Mesothelial cell of epicardium (in vitro differentiated cells): Measurements from ENCODE around the gene TMEM120A. TPM values are rescaled to one million over a fixed set of nuclear protein-coding genes. Genes with fewer than 3 reads are reported as not detected.

Experiments
- DNase-seq, 2 experiments: peaks; one replicate each; pipeline ENCODE4 v3.0.0; 2021; ENCODE audit warnings: low spot score in 2 of 2; ENCODE audit not compliant: unreplicated experiment in 2 of 2
- H3K27ac Mint-ChIP-seq: 2 replicates; pipeline ENCODE4 v1.8.0; 2021; ENCODE audit warnings: mixed read lengths
- H3K27me3 Mint-ChIP-seq: 2 replicates; pipeline ENCODE4 v1.8.0; 2021; ENCODE audit warnings: low read depth, mixed read lengths
- H3K36me3 Mint-ChIP-seq: 2 replicates; pipeline ENCODE4 v1.8.0; 2021; ENCODE audit warnings: mixed read lengths
- H3K4me1 Mint-ChIP-seq: 2 replicates; pipeline ENCODE4 v1.8.0; 2021; ENCODE audit warnings: mixed read lengths
- H3K4me3 Mint-ChIP-seq: 2 replicates; pipeline ENCODE4 v1.8.0; 2021; ENCODE audit warnings: mild to moderate bottlenecking, moderate library complexity, mixed read lengths
- H3K9me3 Mint-ChIP-seq: 2 replicates; pipeline ENCODE4 v1.8.0; 2021; ENCODE audit warnings: mixed read lengths
- total RNA-seq: library from RNA; stranded (reverse); gene quantifications from 3 replicates; pipeline ENCODE4 v1.2.1, GENCODE V29; 2021
- TF ChIP-seq, protein P1 (sequence below): fragments of 200-600 bp; sonication (generic); IDR thresholded peaks from one replicate; pipeline ENCODE4 v1.5.0; 2021; ENCODE audit warnings: antibody characterized with exemption; ENCODE audit not compliant: unreplicated experiment

Gene TMEM120A
- total RNA-seq, 1 donor from 2014 or later, result 17.8 TPM

DNA sequence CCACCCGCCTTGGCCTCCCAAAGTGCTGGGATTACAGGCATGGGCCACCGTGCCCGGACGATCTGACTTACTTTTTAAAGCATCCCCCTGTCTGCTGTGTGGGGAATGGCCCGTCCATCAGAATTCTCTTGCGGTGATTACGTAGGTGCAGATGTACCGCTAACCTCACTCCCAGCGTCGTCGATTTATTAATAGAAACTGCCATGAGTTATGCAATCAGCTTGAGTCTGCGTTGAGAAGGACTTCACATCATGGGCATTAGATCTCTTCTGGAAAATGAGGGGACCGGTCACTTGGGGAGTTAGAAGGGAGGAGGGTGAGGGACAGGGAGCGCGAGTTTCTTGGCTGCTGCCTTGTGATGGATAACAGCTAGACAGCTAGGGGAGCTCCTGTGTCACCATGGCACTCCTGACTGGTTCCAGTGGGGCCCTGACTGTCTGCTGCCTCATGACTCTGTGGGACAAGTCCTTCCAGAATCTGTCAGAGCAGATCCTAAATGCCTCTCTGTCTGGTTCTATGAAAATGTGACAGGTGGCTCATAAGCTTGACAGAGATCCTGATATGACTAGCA is 44.2 kb downstream of the TMEM120A start:
- TF ChIP-seq, protein P1, sequence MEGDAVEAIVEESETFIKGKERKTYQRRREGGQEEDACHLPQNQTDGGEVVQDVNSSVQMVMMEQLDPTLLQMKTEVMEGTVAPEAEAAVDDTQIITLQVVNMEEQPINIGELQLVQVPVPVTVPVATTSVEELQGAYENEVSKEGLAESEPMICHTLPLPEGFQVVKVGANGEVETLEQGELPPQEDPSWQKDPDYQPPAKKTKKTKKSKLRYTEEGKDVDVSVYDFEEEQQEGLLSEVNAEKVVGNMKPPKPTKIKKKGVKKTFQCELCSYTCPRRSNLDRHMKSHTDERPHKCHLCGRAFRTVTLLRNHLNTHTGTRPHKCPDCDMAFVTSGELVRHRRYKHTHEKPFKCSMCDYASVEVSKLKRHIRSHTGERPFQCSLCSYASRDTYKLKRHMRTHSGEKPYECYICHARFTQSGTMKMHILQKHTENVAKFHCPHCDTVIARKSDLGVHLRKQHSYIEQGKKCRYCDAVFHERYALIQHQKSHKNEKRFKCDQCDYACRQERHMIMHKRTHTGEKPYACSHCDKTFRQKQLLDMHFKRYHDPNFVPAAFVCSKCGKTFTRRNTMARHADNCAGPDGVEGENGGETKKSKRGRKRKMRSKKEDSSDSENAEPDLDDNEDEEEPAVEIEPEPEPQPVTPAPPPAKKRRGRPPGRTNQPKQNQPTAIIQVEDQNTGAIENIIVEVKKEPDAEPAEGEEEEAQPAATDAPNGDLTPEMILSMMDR, result no peak
- H3K27me3 Mint-ChIP-seq, result no peaks in the 10 kb centered on the region
- peaks cover 7% of the 10 kb centered on the region for H3K4me1 Mint-ChIP-seq
- peaks cover 17% of the 10 kb centered on the region for H3K36me3 Mint-ChIP-seq
- H3K9me3 Mint-ChIP-seq, result no peaks in the 10 kb centered on the region
- no peak overlapping the region for H3K27ac Mint-ChIP-seq
- H3K4me3 Mint-ChIP-seq, result no peak overlapping the region
- no peak for DNase-seq

DNA sequence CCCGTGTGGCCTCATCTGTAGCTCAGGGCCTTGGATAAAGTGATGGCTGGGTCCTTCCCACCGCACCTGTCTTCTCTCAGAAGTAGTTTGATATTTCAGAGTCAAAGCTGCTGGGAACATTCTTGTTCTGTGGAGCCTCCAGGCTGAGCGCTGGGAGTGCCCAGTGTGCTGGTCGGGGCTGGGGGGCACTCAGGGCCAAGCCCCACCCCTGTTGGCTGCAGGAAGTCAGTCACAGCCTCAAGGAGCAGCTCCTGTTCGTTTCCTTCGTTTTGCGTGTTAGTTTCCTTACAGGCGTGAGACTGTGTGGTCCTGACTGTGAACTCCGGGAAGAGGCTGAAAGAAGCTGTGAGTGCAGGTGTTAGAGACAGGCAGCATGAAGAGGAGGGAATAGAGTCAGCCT is 46.2 kb downstream of the TMEM120A start:
- Mint-ChIP-seq H3K4me1 (peaks cover 7% of the 10 kb centered on the region), H3K9me3 (peaks cover 5% of the 10 kb centered on the region), H3K36me3 (peaks cover 18% of the 10 kb centered on the region), H3K27ac (no peak overlapping the region), H3K4me3 (no peak overlapping the region), H3K27me3 (no peaks in the 10 kb centered on the region)
- DNase-seq, result no peak
- TF ChIP-seq, protein P1, result no peak

DNA sequence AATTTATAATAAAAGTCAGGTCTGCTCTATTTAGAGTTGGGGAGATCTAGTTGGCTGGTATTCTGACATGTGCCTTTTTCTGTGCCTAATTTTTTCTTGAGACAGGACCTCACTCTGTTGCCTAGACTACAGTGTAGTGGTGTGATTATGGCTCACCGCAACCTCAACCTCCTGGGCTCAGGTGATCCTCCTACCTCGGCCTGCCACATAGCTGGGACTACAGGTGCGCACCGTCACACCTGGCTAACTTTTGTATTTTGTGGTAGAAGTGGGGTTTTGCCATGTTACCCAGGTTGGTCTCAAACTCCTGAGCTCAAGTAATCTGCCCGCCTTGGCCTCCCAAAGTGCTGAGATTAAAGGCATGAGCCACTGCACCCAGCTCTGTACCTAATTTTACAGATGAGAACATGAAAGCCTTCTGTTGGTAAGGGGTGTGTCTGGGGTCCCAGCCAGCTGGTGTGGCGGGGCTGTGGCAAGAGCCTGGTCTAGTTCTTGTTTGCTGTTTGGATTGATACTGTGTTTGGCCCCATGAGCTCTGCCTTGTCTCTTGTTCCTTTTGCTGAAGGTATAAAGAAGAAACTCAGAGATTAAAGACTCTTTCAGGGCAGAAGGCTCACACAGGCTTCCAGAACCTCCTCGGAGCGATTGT is 48.1 kb downstream of the TMEM120A start:
- TF ChIP-seq, protein P1, result no peak
- no peak for DNase-seq
- H3K27ac Mint-ChIP-seq, result no peak overlapping the region
- H3K36me3 Mint-ChIP-seq, result peaks cover 16% of the 10 kb centered on the region
- no peaks in the 10 kb centered on the region for H3K27me3 Mint-ChIP-seq
- H3K4me3 Mint-ChIP-seq, result no peak overlapping the region
- H3K4me1 Mint-ChIP-seq, result peaks cover 7% of the 10 kb centered on the region
- H3K9me3 Mint-ChIP-seq, result peaks cover 5% of the 10 kb centered on the region

DNA sequence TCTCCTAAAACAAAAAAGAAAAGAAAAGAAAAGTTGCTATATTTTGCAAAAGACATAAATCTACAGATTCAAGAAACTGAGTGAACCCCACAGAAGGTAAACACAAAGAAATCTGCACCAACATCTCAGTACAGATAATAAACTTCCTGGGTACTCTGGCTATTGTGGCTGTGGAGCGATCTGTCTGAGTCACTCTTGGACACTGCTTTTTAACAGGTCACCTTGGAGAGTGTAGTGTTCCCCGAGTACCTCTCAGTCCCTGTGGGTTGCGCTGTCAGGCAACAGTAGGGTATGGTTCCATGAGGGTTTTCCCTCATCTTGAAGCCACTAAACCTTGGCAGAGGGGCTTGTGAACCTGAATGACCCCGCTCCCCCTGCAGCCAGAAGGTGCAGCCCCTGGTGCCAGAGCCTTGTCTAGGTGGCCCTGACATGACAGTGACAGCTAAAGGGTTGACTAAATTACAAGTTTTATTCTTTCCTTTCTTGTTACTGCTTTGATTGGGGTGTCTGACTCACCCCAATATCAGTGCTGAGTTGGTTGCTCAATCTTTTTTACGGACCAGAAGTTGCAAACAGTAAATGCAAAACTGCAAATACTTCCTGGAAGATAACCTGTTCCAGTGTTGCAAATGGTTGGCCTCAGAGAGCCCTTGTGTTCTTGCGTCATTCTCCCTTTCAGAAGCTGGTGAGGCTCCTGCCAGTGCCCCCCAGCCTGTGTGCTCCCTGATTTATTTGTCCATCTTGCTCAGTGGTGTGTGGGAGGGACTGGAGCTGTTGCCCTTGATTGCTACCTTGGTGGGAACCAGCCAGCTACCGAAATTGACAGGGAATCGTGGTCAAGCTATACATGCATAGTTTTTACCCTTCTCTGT is 48.9 kb downstream of the TMEM120A start:
- peaks cover 7% of the 10 kb centered on the region for H3K4me1 Mint-ChIP-seq
- H3K27ac Mint-ChIP-seq, result peak overlapping the region; percentile 39
- peaks cover 21% of the 10 kb centered on the region for H3K36me3 Mint-ChIP-seq
- H3K9me3 Mint-ChIP-seq, result peaks cover 5% of the 10 kb centered on the region
- no peak overlapping the region for H3K4me3 Mint-ChIP-seq
- TF ChIP-seq, protein P1, result no peak
- no peak for DNase-seq
- no peaks in the 10 kb centered on the region for H3K27me3 Mint-ChIP-seq

DNA sequence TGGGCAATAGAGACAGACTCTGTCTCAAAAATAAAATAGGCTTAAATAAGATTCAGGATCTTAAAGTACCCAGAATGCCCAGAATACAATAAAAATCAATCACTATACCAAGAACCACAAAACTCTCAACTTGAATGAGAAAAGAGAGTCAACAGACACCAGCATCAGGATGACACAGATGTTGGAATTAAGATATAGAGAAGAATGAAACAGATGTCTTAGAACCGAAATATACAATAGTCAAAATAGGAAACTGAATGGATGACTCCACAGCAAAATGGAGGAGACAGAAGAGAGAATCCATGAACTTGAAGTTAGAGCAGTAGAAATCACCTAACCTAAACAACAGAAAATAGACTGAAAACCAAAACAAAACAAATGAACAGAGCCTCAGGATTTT is 49.9 kb downstream of the TMEM120A start:
- TF ChIP-seq, protein P1, result no peak
- H3K36me3 Mint-ChIP-seq, result peaks cover 21% of the 10 kb centered on the region
- DNase-seq, result no peak
- no peak overlapping the region for H3K27ac Mint-ChIP-seq
- H3K27me3 Mint-ChIP-seq, result no peaks in the 10 kb centered on the region
- H3K4me3 Mint-ChIP-seq, result no peak overlapping the region
- peaks cover 3% of the 10 kb centered on the region for H3K4me1 Mint-ChIP-seq
- H3K9me3 Mint-ChIP-seq, result peaks cover 5% of the 10 kb centered on the region
